ENCODE results near the gene DERL2.

Gene DERL2

GRCh38 chr17:5500589-5501391 is 14.8 kb upstream of the DERL2 start:
- DNase-seq (ENCODE audit: low spot score): peak; percentile 99

GRCh38 chr17:5500247-5500588 is 14.2 kb upstream of the DERL2 start:
- DNase-seq (ENCODE audit: low spot score): no peak

GRCh38 chr17:5499476-5500231 is 13.7 kb upstream of the DERL2 start:
- peak; percentile 42 for DNase-seq (ENCODE audit: low spot score)

GRCh38 chr17:5492970-5493369 is 7.0 kb upstream of the DERL2 start:
- no peak for DNase-seq (ENCODE audit: low spot score)

GRCh38 chr17:5488752-5489151 is 2.8 kb upstream of the DERL2 start:
- no peak for DNase-seq (ENCODE audit: low spot score)

GRCh38 chr17:5486206-5487124 is 487 bp upstream of the DERL2 start, which contains the start of gene MIS12:
MIS12 (plus strand) TSS chr17:5486566; CDS start chr17:5488863, 2,297 bp downstream.
- peak; percentile 99 for DNase-seq (ENCODE audit: low spot score)

- DNase-seq (ENCODE audit: low spot score): no peak
Measured at GRCh38 chr17:5481451-5481850, 4.5 kb downstream of the DERL2 start.

GRCh38 chr17:5480962-5481361 is 5.0 kb downstream of the DERL2 start:
- no peak for DNase-seq (ENCODE audit: low spot score)

GRCh38 chr17:5478992-5479391 is 7.0 kb downstream of the DERL2 start:
- DNase-seq (ENCODE audit: low spot score): no peak

GRCh38 chr17:5473906-5474305 is 12.1 kb downstream of the DERL2 start:
- no peak for DNase-seq (ENCODE audit: low spot score)

GRCh38 chr17:5472511-5472910 is 13.5 kb downstream of the DERL2 start:
- DNase-seq (ENCODE audit: low spot score): no peak

GRCh38 chr17:5468075-5468473 is 17.9 kb downstream of the DERL2 start:
- peak; percentile 12 for DNase-seq (ENCODE audit: low spot score)

GRCh38 chr17:5467416-5467815 is 18.6 kb downstream of the DERL2 start:
- DNase-seq (ENCODE audit: low spot score): no peak

GRCh38 chr17:5466295-5466694 is 19.7 kb downstream of the DERL2 start:
- DNase-seq (ENCODE audit: low spot score): no peak

GRCh38 chr17:5464717-5465507 is 21.1 kb downstream of the DERL2 start:
- no peak for DNase-seq (ENCODE audit: low spot score)

GRCh38 chr17:5446786-5447185 is 39.2 kb downstream of the DERL2 start:
- no peak for DNase-seq (ENCODE audit: low spot score)

GRCh38 chr17:5444209-5444608 is 41.8 kb downstream of the DERL2 start:
- no peak for DNase-seq (ENCODE audit: low spot score)

- no peak for DNase-seq (ENCODE audit: low spot score)
Measured at GRCh38 chr17:5443728-5444127, 42.2 kb downstream of the DERL2 start.

- DNase-seq (ENCODE audit: low spot score): no peak
Measured at GRCh38 chr17:5439446-5439764, 46.6 kb downstream of the DERL2 start.

- DNase-seq (ENCODE audit: low spot score): peak; percentile 96
Measured at GRCh38 chr17:5438716-5439445, 47.1 kb downstream of the DERL2 start, which contains the start of gene C1QBP. C1QBP (minus strand) TSS chr17:5439155; CDS start chr17:5439073, 82 bp downstream.
